ENCODE results near the gene LCE3E.
"Not testable (repeated sequence)": the region's sequence is repeated elsewhere in the genome, so short reads cannot be mapped to it uniquely, and the experiment has no call there.

LCE3E gene

GRCh38 chr1:152577168-152577567 lies 10.6 kb upstream of the LCE3E start:
- TF ChIP-seq CTCF (IDR thresholded peaks at IDR 0.05; ENCODE audit: insufficient read depth, low read length, poor library complexity, severe bottlenecking) (no peak), EZH2phosphoT487 (conservative IDR thresholded peaks at IDR 0.05; ENCODE audit: low read length) (no peak)
- Histone ChIP-seq H3F3A (ENCODE audit: insufficient read depth) (no peaks in the 10 kb centered on the region), H3K4me3 (ENCODE audit: insufficient read depth, low read length, poor library complexity, severe bottlenecking) (no peak overlapping the region), H2AFZ (ENCODE audit: low read depth, low read length, severe bottlenecking) (no peak overlapping the region), H3K36me3 (ENCODE audit: low read length) (no peaks in the 10 kb centered on the region), H4K20me1 (ENCODE audit: low read depth, low read length) (no peaks in the 10 kb centered on the region), H3K79me2 (ENCODE audit: insufficient read depth, low read length) (no peaks in the 10 kb centered on the region), H3K9me2 (replicated peaks; ENCODE audit: insufficient read depth, low read length) (no peaks in the 10 kb centered on the region), H3K27ac (ENCODE audit: low read depth, low read length) (no peak overlapping the region), H3K9me3 (ENCODE audit: insufficient read depth, low read length) (no peaks in the 10 kb centered on the region), H3K9ac (ENCODE audit: low read length) (no peak overlapping the region), H3K4me2 (ENCODE audit: low read depth, low read length, poor library complexity, severe bottlenecking) (no peak overlapping the region), H3K27me3 (ENCODE audit: low read length) (no peaks in the 10 kb centered on the region; the same call in 1 of the 2 replicates)

- Histone ChIP-seq H3K36me3 (ENCODE audit: low read length) (no peaks in the 10 kb centered on the region), H3K9ac (ENCODE audit: low read length) (no peak overlapping the region), H3F3A (ENCODE audit: insufficient read depth) (no peaks in the 10 kb centered on the region), H3K9me3 (ENCODE audit: insufficient read depth, low read length) (no peaks in the 10 kb centered on the region), H3K27me3 (ENCODE audit: low read length) (no peaks in the 10 kb centered on the region; the same call in 1 of the 2 replicates), H3K9me2 (replicated peaks; ENCODE audit: insufficient read depth, low read length) (0 out of 2 replicates have a peak, but pooled peaks cover 3% of the 10 kb centered on the region), H3K27ac (ENCODE audit: low read depth, low read length) (no peak overlapping the region), H3K4me2 (ENCODE audit: low read depth, low read length, poor library complexity, severe bottlenecking) (no peak overlapping the region), H2AFZ (ENCODE audit: low read depth, low read length, severe bottlenecking) (no peak overlapping the region), H4K20me1 (ENCODE audit: low read depth, low read length) (no peaks in the 10 kb centered on the region), H3K4me3 (ENCODE audit: insufficient read depth, low read length, poor library complexity, severe bottlenecking) (no peak overlapping the region), H3K79me2 (ENCODE audit: insufficient read depth, low read length) (no peaks in the 10 kb centered on the region)
- TF ChIP-seq CTCF (IDR thresholded peaks at IDR 0.05; ENCODE audit: insufficient read depth, low read length, poor library complexity, severe bottlenecking) = no peak
- no peak for TF ChIP-seq EZH2phosphoT487 (conservative IDR thresholded peaks at IDR 0.05; ENCODE audit: low read length)
These were observed 905 bp downstream of the LCE3E start for GRCh38 chr1:152565535-152566215.

- H3F3A ChIP-seq (ENCODE audit: insufficient read depth) = no peaks in the 10 kb centered on the region
- H3K9me2 ChIP-seq (replicated peaks; ENCODE audit: insufficient read depth, low read length) = 0 out of 2 replicates have a peak, but pooled peaks cover 3% of the 10 kb centered on the region
- H3K79me2 ChIP-seq (ENCODE audit: insufficient read depth, low read length) = no peaks in the 10 kb centered on the region
- no peaks in the 10 kb centered on the region; the same call in 1 of the 2 replicates for H3K27me3 ChIP-seq (ENCODE audit: low read length)
- TF ChIP-seq EZH2phosphoT487 (conservative IDR thresholded peaks at IDR 0.05; ENCODE audit: low read length) = no peak
- no peak for TF ChIP-seq CTCF (IDR thresholded peaks at IDR 0.05; ENCODE audit: insufficient read depth, low read length, poor library complexity, severe bottlenecking)
- no peak overlapping the region for H3K4me3 ChIP-seq (ENCODE audit: insufficient read depth, low read length, poor library complexity, severe bottlenecking)
- no peak overlapping the region for H3K27ac ChIP-seq (ENCODE audit: low read depth, low read length)
- H3K4me2 ChIP-seq (ENCODE audit: low read depth, low read length, poor library complexity, severe bottlenecking) = no peak overlapping the region
- no peak overlapping the region for H2AFZ ChIP-seq (ENCODE audit: low read depth, low read length, severe bottlenecking)
- no peaks in the 10 kb centered on the region for H3K9me3 ChIP-seq (ENCODE audit: insufficient read depth, low read length)
- H4K20me1 ChIP-seq (ENCODE audit: low read depth, low read length) = no peaks in the 10 kb centered on the region
- H3K36me3 ChIP-seq (ENCODE audit: low read length) = no peaks in the 10 kb centered on the region
- H3K9ac ChIP-seq (ENCODE audit: low read length) = no peak overlapping the region
These were observed 1.5 kb downstream of the LCE3E start for GRCh38 chr1:152565115-152565514.

- not testable (repeated sequence) for H3K9me2 ChIP-seq (replicated peaks; ENCODE audit: insufficient read depth, low read length); H3K4me3 ChIP-seq (ENCODE audit: insufficient read depth, low read length, poor library complexity, severe bottlenecking); H3K79me2 ChIP-seq (ENCODE audit: insufficient read depth, low read length); H3K9ac ChIP-seq (ENCODE audit: low read length); H3F3A ChIP-seq (ENCODE audit: insufficient read depth); H3K36me3 ChIP-seq (ENCODE audit: low read length); H4K20me1 ChIP-seq (ENCODE audit: low read depth, low read length); H3K27ac ChIP-seq (ENCODE audit: low read depth, low read length); H3K27me3 ChIP-seq (ENCODE audit: low read length); H3K4me2 ChIP-seq (ENCODE audit: low read depth, low read length, poor library complexity, severe bottlenecking); H3K9me3 ChIP-seq (ENCODE audit: insufficient read depth, low read length); H2AFZ ChIP-seq (ENCODE audit: low read depth, low read length, severe bottlenecking)
These were observed 18.2 kb downstream of the LCE3E start for GRCh38 chr1:152548358-152548757.
